ENCODE data around the gene ST3GAL5. TPM values are rescaled to one million over a fixed set of nuclear protein-coding genes. Genes with fewer than 3 reads are reported as not detected.

ST3GAL5 gene
- total and polyA plus RNA-seq, 12 donors, result 25.6 to 172 (median 85.6) TPM

GRCh38 chr2:85924522-85924921, 35.7 kb upstream of the ST3GAL5 start:
- TF ChIP-seq, protein P1, sequence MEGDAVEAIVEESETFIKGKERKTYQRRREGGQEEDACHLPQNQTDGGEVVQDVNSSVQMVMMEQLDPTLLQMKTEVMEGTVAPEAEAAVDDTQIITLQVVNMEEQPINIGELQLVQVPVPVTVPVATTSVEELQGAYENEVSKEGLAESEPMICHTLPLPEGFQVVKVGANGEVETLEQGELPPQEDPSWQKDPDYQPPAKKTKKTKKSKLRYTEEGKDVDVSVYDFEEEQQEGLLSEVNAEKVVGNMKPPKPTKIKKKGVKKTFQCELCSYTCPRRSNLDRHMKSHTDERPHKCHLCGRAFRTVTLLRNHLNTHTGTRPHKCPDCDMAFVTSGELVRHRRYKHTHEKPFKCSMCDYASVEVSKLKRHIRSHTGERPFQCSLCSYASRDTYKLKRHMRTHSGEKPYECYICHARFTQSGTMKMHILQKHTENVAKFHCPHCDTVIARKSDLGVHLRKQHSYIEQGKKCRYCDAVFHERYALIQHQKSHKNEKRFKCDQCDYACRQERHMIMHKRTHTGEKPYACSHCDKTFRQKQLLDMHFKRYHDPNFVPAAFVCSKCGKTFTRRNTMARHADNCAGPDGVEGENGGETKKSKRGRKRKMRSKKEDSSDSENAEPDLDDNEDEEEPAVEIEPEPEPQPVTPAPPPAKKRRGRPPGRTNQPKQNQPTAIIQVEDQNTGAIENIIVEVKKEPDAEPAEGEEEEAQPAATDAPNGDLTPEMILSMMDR (IDR thresholded peaks at IDR 0.05), result peak in 1 of 6 experiments; percentile 24
- TF ChIP-seq POLR2A (IDR thresholded peaks at IDR 0.05), result peak in 1 of 2 donors; percentile 66
- no peaks in the 10 kb centered on the region for H3K9me3 ChIP-seq (replicated peaks in 1 of 3)
- peak overlapping the region; percentile 73 to 90 (median 83) for H3K27ac ChIP-seq
- peak overlapping the region in 1 of 4 donors; percentile 3 for H3K4me3 ChIP-seq
- intact Hi-C loops (cut with DNase I), result no loop called here
- DNase-seq, result peak; percentile 73 to 93 (median 89)
- WGBS, 4 donors, result 3 to 17% (median 4%) methylated on average over 4 of the region's 4 CpGs
- no peaks in the 10 kb centered on the region for H3K36me3 ChIP-seq (replicated peaks in 1 of 2)
- peaks cover 34 to 43% of the 10 kb centered on the region in 2 donors for H3K4me1 ChIP-seq (replicated peaks in 1 of 2)
- H3K27me3 ChIP-seq, result no peaks in the 10 kb centered on the region

GRCh38 chr2:85922199-85922598, 33.4 kb upstream of the ST3GAL5 start:
- intact Hi-C loops (cut with DNase I), result no loop called here
- no peak for DNase-seq
- no peak overlapping the region for H3K4me3 ChIP-seq
- H3K27me3 ChIP-seq, result no peaks in the 10 kb centered on the region
- TF ChIP-seq, protein P1 (IDR thresholded peaks at IDR 0.05), result no peak
- no peak for TF ChIP-seq POLR2A (IDR thresholded peaks at IDR 0.05)
- 77 to 87% (median 80%) methylated on average over 3 of the region's 3 CpGs for WGBS, 4 donors
- no peaks in the 10 kb centered on the region for H3K36me3 ChIP-seq (replicated peaks in 1 of 2)
- peak overlapping the region in 3 of 5 donors; percentile 26 to 51 (median 41) for H3K27ac ChIP-seq
- peaks cover 34 to 41% of the 10 kb centered on the region in 2 donors for H3K4me1 ChIP-seq (replicated peaks in 1 of 2)
- no peaks in the 10 kb centered on the region for H3K9me3 ChIP-seq (replicated peaks in 1 of 3)

DNA sequence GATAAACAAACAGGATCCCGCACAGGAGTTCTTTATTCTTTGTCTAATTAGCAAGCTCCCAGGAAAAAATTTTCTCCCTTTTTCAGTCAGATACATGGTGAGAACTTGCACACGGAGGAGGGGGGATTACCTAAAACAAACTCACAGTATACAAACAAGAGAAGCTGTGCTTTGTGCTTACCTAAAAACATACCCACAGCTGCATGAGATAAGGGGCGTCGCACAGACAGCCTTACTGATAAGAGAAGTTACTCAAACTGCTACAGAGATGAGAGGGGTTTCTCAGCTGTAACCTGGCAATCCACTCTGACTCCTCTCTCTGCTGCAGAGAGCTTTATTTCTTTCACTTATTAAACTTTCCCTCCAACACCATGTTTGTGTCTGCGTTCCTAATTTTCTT, 32.9 kb upstream of the ST3GAL5 start:
- peaks cover 34 to 41% of the 10 kb centered on the region in 2 donors for H3K4me1 ChIP-seq (replicated peaks in 1 of 2)
- H3K27me3 ChIP-seq, result no peaks in the 10 kb centered on the region
- no peaks in the 10 kb centered on the region for H3K9me3 ChIP-seq (replicated peaks in 1 of 3)
- DNase-seq, result peak in 1 of 7 donors; percentile 36
- H3K36me3 ChIP-seq (replicated peaks in 1 of 2), result no peaks in the 10 kb centered on the region
- no peak overlapping the region for H3K4me3 ChIP-seq
- 63 to 72% (median 66%) methylated on average over 5 of the region's 5 CpGs for WGBS, 4 donors
- intact Hi-C loops (cut with DNase I), result no loop called here
- TF ChIP-seq, protein P1 (IDR thresholded peaks at IDR 0.05), result no peak
- no peak for TF ChIP-seq POLR2A (IDR thresholded peaks at IDR 0.05)
- peak overlapping the region in 3 of 5 donors; percentile 26 to 51 (median 41) for H3K27ac ChIP-seq

- Histone ChIP-seq H3K4me3 (no peak overlapping the region), H3K27me3 (no peaks in the 10 kb centered on the region), H3K27ac (peak overlapping the region in 3 of 5 donors; percentile 41 to 51 (median 42)), H3K36me3 (replicated peaks in 1 of 2) (no peaks in the 10 kb centered on the region), H3K4me1 (replicated peaks in 1 of 2) (peaks cover 34 to 41% of the 10 kb centered on the region in 2 donors), H3K9me3 (replicated peaks in 1 of 3) (no peaks in the 10 kb centered on the region)
- peak in 1 of 7 donors; percentile 52 for DNase-seq
- intact Hi-C loops (cut with DNase I), result no loop called here
- WGBS, 4 donors, result 62 to 71% (median 67%) methylated on average over 5 of the region's 5 CpGs
- no peak for TF ChIP-seq POLR2A (IDR thresholded peaks at IDR 0.05)
- TF ChIP-seq, protein P1 (IDR thresholded peaks at IDR 0.05), result no peak
Measured at GRCh38 chr2:85920810-85921545, 32.2 kb upstream of the ST3GAL5 start.

Measured in adrenal gland (tissue), 12 donors.